ENCODE data around the gene ZNF483. TPM values are rescaled to one million over a fixed set of nuclear protein-coding genes. Genes with fewer than 3 reads are reported as not detected.

Gene ZNF483
- total and polyA plus RNA-seq, 8 donors, result 0.06 to 29.7 (median 1.8) TPM; not detected in 2

DNA sequence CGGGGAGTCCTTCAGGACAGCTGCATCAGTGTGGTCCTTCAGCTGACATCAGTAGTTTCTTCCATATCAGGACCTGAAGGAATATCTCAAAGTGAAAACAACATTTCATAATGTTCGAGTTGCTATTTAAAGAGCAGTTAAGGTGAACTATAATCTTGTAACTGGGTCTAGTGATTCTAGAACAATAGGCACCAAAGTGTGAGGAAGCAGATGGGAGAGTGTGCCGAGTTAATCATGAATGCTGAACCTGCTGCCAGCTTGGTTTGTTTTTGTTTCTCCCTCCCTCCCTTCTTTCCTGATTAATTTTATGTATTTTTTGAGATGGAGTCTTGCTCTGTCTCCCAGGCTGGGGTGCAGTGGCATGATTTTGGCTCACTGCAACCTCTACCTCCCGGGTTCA is 78.1 kb downstream of the ZNF483 start:
- Histone ChIP-seq H3K9me3 (no peaks in the 10 kb centered on the region), H3K27ac (peak overlapping the region; percentile 11 to 83 (median 49)), H3K4me1 (peaks cover 5 to 45% (median 34%) of the 10 kb centered on the region in 4 donors), H3K4me3 (no peak overlapping the region), H3K36me3 (no peaks in the 10 kb centered on the region), H3K27me3 (peaks cover 0 to 7% (median 0%) of the 10 kb centered on the region in 3 donors)
- intact Hi-C loops (cut with DNase I; ENCODE audit: low total_unique reads), result no loop called here
- DNase-seq, result peak in 1 of 2 donors; percentile 34
- TF ChIP-seq POLR2AphosphoS5 (IDR thresholded peaks at IDR 0.05), result peak in 1 of 3 donors; percentile 49
- TF ChIP-seq, protein P1, sequence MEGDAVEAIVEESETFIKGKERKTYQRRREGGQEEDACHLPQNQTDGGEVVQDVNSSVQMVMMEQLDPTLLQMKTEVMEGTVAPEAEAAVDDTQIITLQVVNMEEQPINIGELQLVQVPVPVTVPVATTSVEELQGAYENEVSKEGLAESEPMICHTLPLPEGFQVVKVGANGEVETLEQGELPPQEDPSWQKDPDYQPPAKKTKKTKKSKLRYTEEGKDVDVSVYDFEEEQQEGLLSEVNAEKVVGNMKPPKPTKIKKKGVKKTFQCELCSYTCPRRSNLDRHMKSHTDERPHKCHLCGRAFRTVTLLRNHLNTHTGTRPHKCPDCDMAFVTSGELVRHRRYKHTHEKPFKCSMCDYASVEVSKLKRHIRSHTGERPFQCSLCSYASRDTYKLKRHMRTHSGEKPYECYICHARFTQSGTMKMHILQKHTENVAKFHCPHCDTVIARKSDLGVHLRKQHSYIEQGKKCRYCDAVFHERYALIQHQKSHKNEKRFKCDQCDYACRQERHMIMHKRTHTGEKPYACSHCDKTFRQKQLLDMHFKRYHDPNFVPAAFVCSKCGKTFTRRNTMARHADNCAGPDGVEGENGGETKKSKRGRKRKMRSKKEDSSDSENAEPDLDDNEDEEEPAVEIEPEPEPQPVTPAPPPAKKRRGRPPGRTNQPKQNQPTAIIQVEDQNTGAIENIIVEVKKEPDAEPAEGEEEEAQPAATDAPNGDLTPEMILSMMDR (IDR thresholded peaks at IDR 0.05), result no peak
- 33 to 50% (median 47%) methylated on average over 4 of the region's 4 CpGs for whole genome bisulfite sequencing, 5 donors

- Histone ChIP-seq H3K9me3 (no peaks in the 10 kb centered on the region), H3K27ac (peak overlapping the region in 4 of 5 donors; percentile 48 to 83 (median 60)), H3K4me1 (peaks cover 5 to 42% (median 27%) of the 10 kb centered on the region in 4 donors), H3K4me3 (no peak overlapping the region), H3K36me3 (no peaks in the 10 kb centered on the region), H3K27me3 (peaks cover 0 to 7% (median 0%) of the 10 kb centered on the region in 3 donors)
- DNase-seq, result no peak
- intact Hi-C loops (cut with DNase I; ENCODE audit: low total_unique reads), result no loop called here
- TF ChIP-seq EP300 (IDR thresholded peaks at IDR 0.05), result no peak
- no peak for TF ChIP-seq POLR2A (IDR thresholded peaks at IDR 0.05)
- no peak for TF ChIP-seq POLR2AphosphoS5 (IDR thresholded peaks at IDR 0.05)
- TF ChIP-seq, protein P1 (IDR thresholded peaks at IDR 0.05), result no peak
- 37 to 60% (median 54%) methylated on average over 16 of the region's 16 CpGs for WGBS, 5 donors
Measured at GRCh38 chr9:111604054-111604615, 79.2 kb downstream of the ZNF483 start.

- peak in 1 of 2 donors; percentile 20 for DNase-seq
- H3K27ac ChIP-seq, result no peak overlapping the region
- WGBS, 5 donors, result 68 to 82% (median 72%) methylated on average over 9 of the region's 9 CpGs
Measured at GRCh38 chr9:111605041-111605559, 80.1 kb downstream of the ZNF483 start.

GRCh38 chr9:111610149-111610548 is 85.2 kb downstream of the ZNF483 start:
- peak overlapping the region in 3 of 5 donors; percentile 19 to 62 (median 38) for H3K27ac ChIP-seq
- TF ChIP-seq POLR2AphosphoS5 (IDR thresholded peaks at IDR 0.05), result no peak
- no peak for TF ChIP-seq POLR2A (IDR thresholded peaks at IDR 0.05)
- TF ChIP-seq, protein P1 (IDR thresholded peaks at IDR 0.05), result no peak
- no peak for TF ChIP-seq EP300 (IDR thresholded peaks at IDR 0.05)
- no peak overlapping the region for H3K4me3 ChIP-seq
- H3K9me3 ChIP-seq, result no peaks in the 10 kb centered on the region
- peaks cover 0 to 14% (median 0%) of the 10 kb centered on the region in 3 donors for H3K27me3 ChIP-seq
- 23 to 40% (median 37%) methylated on average over 5 of the region's 5 CpGs for WGBS, 5 donors
- H3K4me1 ChIP-seq, result peaks cover 0 to 18% (median 8%) of the 10 kb centered on the region in 4 donors
- no peaks in the 10 kb centered on the region for H3K36me3 ChIP-seq
- intact Hi-C loops (cut with DNase I; ENCODE audit: low total_unique reads), result no loop called here
- DNase-seq, result no peak

More at GRCh38 chr9:111605041-111605559, 80.1 kb downstream of the ZNF483 start:
- Histone ChIP-seq H3K27me3 (peaks cover 0 to 7% (median 0%) of the 10 kb centered on the region in 3 donors), H3K4me3 (no peak overlapping the region), H3K9me3 (no peaks in the 10 kb centered on the region), H3K36me3 (no peaks in the 10 kb centered on the region), H3K4me1 (peaks cover 5 to 36% (median 20%) of the 10 kb centered on the region in 4 donors)
- intact Hi-C loops (cut with DNase I; ENCODE audit: low total_unique reads), result no loop called here
- TF ChIP-seq POLR2AphosphoS5 (IDR thresholded peaks at IDR 0.05) (no peak), EP300 (IDR thresholded peaks at IDR 0.05) (no peak), POLR2A (IDR thresholded peaks at IDR 0.05) (no peak)
- TF ChIP-seq, protein P1 (IDR thresholded peaks at IDR 0.05), result no peak
